Measurements from ENCODE around the gene PTPRCAP. TPM values are rescaled to one million over a fixed set of nuclear protein-coding genes. Genes with fewer than 3 reads are reported as not detected.

The PTPRCAP gene
- total RNA-seq, 1 donor from 2014 or later, result 2.5 TPM

DNA sequence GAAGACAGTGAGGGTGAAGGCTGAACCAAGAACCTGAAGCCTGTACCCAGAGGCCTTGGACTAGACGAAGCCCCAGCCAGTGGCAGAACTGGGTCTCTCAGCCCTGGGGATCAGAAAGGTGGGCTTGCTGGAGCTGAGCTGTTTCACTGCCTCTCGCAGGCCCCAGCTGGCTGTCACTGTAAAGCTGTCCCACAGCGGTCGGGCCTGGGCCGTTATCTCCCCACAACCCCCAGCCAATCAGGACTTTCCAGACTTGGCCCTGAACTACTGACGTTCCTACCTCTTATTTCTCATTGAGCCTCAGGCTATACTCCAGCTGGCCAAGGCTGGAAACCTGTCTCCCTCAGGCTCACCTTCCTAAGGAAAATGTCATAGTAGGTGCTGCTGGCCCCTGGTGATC, 39.9 kb downstream of the PTPRCAP start:
- Histone ChIP-seq H3K27me3 (ENCODE audit: control insufficient read depth, insufficient read depth, low read length) (no peaks in the 10 kb centered on the region), H3K36me3 (ENCODE audit: control insufficient read depth, insufficient read depth, low read length) (peaks cover 3% of the 10 kb centered on the region), H3K4me3 (ENCODE audit: low read depth, low read length) (no peak overlapping the region)
- DNase-seq (ENCODE audit: low read depth), result no peak
- TF ChIP-seq, protein P1, sequence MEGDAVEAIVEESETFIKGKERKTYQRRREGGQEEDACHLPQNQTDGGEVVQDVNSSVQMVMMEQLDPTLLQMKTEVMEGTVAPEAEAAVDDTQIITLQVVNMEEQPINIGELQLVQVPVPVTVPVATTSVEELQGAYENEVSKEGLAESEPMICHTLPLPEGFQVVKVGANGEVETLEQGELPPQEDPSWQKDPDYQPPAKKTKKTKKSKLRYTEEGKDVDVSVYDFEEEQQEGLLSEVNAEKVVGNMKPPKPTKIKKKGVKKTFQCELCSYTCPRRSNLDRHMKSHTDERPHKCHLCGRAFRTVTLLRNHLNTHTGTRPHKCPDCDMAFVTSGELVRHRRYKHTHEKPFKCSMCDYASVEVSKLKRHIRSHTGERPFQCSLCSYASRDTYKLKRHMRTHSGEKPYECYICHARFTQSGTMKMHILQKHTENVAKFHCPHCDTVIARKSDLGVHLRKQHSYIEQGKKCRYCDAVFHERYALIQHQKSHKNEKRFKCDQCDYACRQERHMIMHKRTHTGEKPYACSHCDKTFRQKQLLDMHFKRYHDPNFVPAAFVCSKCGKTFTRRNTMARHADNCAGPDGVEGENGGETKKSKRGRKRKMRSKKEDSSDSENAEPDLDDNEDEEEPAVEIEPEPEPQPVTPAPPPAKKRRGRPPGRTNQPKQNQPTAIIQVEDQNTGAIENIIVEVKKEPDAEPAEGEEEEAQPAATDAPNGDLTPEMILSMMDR (IDR thresholded peaks at IDR 0.05; ENCODE audit: insufficient read depth, low read length, poor library complexity, severe bottlenecking), result no peak

GRCh38 chr11:67396587-67397389, 40.7 kb downstream of the PTPRCAP start:
- no peak for DNase-seq (ENCODE audit: low read depth)
- H3K36me3 ChIP-seq (ENCODE audit: control insufficient read depth, insufficient read depth, low read length), result peaks cover 3% of the 10 kb centered on the region

DNA sequence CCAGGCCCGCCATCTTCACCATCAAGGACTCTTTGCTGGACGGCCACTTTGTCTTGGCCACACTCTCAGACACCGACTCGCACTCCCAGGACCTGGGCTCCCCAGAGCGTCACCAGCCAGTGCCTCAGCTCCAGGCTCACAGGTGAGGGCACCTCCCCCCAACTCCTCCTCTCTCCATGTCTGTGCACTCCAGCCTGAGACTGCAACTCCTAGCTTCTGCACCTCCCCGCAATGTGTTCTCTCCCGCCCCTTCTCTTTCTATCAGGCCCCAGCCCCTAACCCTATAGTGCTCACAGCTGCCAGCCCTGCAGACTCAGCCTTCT, 41.3 kb downstream of the PTPRCAP start:
- no peak for DNase-seq (ENCODE audit: low read depth)
- no peaks in the 10 kb centered on the region for H3K27me3 ChIP-seq (ENCODE audit: control insufficient read depth, insufficient read depth, low read length)
- TF ChIP-seq, protein P1 (IDR thresholded peaks at IDR 0.05; ENCODE audit: insufficient read depth, low read length, poor library complexity, severe bottlenecking), result no peak
- H3K4me3 ChIP-seq (ENCODE audit: low read depth, low read length), result no peak overlapping the region
- H3K36me3 ChIP-seq (ENCODE audit: control insufficient read depth, insufficient read depth, low read length), result peaks cover 3% of the 10 kb centered on the region

More at GRCh38 chr11:67396587-67397389, 40.7 kb downstream of the PTPRCAP start:
- Histone ChIP-seq H3K4me3 (ENCODE audit: low read depth, low read length) (no peak overlapping the region), H3K27me3 (ENCODE audit: control insufficient read depth, insufficient read depth, low read length) (no peaks in the 10 kb centered on the region)
- TF ChIP-seq, protein P1 (IDR thresholded peaks at IDR 0.05; ENCODE audit: insufficient read depth, low read length, poor library complexity, severe bottlenecking), result no peak

DNA sequence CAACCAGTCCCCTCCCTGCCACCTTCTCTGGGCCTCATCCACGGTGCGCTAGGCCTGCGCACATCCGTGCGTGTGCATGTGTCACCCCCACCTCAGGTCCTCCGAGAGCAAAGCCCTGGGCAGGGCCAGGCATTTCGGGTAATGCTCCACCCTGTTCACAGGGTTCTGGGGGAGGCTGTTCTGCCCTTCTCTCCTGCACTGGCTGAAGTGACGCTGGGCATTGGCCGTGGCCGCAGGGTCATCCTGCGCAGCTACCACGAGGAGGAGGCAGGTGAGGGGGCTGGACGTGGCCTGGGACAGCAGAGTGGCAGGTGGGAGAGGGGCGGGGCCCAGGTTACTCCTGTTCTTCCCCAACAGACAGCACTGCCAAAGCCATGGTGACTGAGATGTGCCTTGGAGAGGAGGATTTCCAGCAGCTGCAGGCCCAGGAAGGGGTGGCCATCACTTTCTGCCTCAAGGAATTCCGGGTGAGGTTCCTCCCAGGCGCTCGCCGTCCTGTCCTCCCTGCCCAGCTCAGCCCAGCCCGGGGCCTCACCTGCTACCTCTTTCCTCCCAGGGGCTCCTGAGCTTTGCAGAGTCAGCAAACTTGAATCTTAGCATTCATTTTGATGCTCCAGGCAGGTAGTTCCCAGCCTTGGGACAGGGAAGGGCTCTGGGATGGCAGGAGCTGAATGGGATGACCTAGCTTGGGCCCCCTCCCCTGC, 41.8 kb downstream of the PTPRCAP start:
- Histone ChIP-seq H3K4me3 (ENCODE audit: low read depth, low read length) (no peak overlapping the region), H3K36me3 (ENCODE audit: control insufficient read depth, insufficient read depth, low read length) (peaks cover 3% of the 10 kb centered on the region), H3K27me3 (ENCODE audit: control insufficient read depth, insufficient read depth, low read length) (no peaks in the 10 kb centered on the region)
- no peak for DNase-seq (ENCODE audit: low read depth)
- TF ChIP-seq, protein P1 (IDR thresholded peaks at IDR 0.05; ENCODE audit: insufficient read depth, low read length, poor library complexity, severe bottlenecking), result no peak

GRCh38 chr11:67393990-67394389, 43.5 kb downstream of the PTPRCAP start:
- TF ChIP-seq, protein P1 (IDR thresholded peaks at IDR 0.05; ENCODE audit: insufficient read depth, low read length, poor library complexity, severe bottlenecking), result no peak
- no peaks in the 10 kb centered on the region for H3K36me3 ChIP-seq (ENCODE audit: control insufficient read depth, insufficient read depth, low read length)
- H3K27me3 ChIP-seq (ENCODE audit: control insufficient read depth, insufficient read depth, low read length), result no peaks in the 10 kb centered on the region
- DNase-seq (ENCODE audit: low read depth), result no peak
- H3K4me3 ChIP-seq (ENCODE audit: low read depth, low read length), result no peak overlapping the region
